Upper lobe of right lung (tissue), 1 donor: Measurements from ENCODE around the gene EXOC4. TPM values are rescaled to one million over a fixed set of nuclear protein-coding genes. Genes with fewer than 3 reads are reported as not detected.

Source experiments
- ATAC-seq: fragments of 200-7000 bp; cut with Tn5 transposase; one replicate; pipeline ENCODE4 v1.9.1; 2020; ENCODE audit warnings: mild to moderate bottlenecking, moderate library complexity
- DNase-seq: peaks from one replicate; pipeline ENCODE4 v3.0.0-alpha.2; 2020
- H3K27ac ChIP-seq: fragments of 200-600 bp; one replicate; pipeline ENCODE4 v1.8.0; 2022
- H3K27me3 ChIP-seq: fragments of 200-600 bp; one replicate; pipeline ENCODE4 v1.8.0; 2022; ENCODE audit warnings: mild to moderate bottlenecking
- H3K36me3 ChIP-seq: fragments of 200-600 bp; one replicate; pipeline ENCODE4 v1.8.0; 2022
- H3K4me1 ChIP-seq: fragments of 200-600 bp; one replicate; pipeline ENCODE4 v1.8.0; 2022
- H3K4me3 ChIP-seq: fragments of 200-600 bp; one replicate; pipeline ENCODE4 v1.8.0; 2022; ENCODE audit warnings: mild to moderate bottlenecking
- H3K9me3 ChIP-seq: fragments of 200-600 bp; one replicate; pipeline ENCODE4 v1.8.0; 2022
- intact Hi-C: fragments of 100-400 bp; cut with DNase I; formaldehyde crosslinking; loops from one replicate; pipeline ENCODE4 v1.11.0; 2022
- total RNA-seq: library from RNA; stranded (reverse); fragmentation: NEBNext Ultra II Directional; extraction: Animal tissue kit (Norgen Biotek cat#: 25700); gene quantifications from one replicate; pipeline ENCODE4 v1.2.1, GENCODE V29; 2021
- TF ChIP-seq, protein P1 (sequence below): fragments of 200-600 bp; IDR thresholded peaks from one replicate; pipeline ENCODE4 v1.8.0; 2022; ENCODE audit warnings: antibody characterized with exemption
- donor health status: DM: no; HTN: yes; CAD: no; lungs with severe emphysema.

The EXOC4 gene
- total RNA-seq, 1 donor from 2014 or later: 73.5 TPM

GRCh38 chr7:133504825-133505224, 251.9 kb downstream of the EXOC4 start:
- H3K4me1 ChIP-seq: peaks cover 5% of the 10 kb centered on the region
- no peak overlapping the region for H3K27ac ChIP-seq
- no peaks in the 10 kb centered on the region for H3K36me3 ChIP-seq
- DNase-seq: no peak
- intact Hi-C loops: no loop called here
- no peaks in the 10 kb centered on the region for H3K27me3 ChIP-seq
- H3K4me3 ChIP-seq: no peak overlapping the region
- TF ChIP-seq, protein P1, sequence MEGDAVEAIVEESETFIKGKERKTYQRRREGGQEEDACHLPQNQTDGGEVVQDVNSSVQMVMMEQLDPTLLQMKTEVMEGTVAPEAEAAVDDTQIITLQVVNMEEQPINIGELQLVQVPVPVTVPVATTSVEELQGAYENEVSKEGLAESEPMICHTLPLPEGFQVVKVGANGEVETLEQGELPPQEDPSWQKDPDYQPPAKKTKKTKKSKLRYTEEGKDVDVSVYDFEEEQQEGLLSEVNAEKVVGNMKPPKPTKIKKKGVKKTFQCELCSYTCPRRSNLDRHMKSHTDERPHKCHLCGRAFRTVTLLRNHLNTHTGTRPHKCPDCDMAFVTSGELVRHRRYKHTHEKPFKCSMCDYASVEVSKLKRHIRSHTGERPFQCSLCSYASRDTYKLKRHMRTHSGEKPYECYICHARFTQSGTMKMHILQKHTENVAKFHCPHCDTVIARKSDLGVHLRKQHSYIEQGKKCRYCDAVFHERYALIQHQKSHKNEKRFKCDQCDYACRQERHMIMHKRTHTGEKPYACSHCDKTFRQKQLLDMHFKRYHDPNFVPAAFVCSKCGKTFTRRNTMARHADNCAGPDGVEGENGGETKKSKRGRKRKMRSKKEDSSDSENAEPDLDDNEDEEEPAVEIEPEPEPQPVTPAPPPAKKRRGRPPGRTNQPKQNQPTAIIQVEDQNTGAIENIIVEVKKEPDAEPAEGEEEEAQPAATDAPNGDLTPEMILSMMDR: no peak
- ATAC-seq: no peak
- no peaks in the 10 kb centered on the region for H3K9me3 ChIP-seq

DNA sequence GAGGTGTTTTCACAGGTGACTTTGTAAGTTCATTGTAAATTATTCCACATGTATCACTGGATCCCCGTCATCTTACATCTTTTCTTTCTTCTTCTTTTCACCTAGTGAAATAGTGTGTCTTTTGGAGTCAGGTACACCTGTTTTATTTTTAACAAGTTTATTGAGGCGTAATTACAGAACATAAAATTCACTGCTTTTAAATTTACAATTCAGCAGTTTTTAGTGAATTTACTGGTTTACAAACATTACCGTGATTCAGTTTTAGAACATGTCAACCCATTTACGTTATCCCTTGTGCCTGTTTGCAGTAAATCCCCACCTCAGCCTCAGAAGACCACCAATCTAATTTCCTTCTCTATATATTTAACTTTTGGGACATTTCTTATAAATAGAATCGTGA, 256.9 kb downstream of the EXOC4 start:
- no peaks in the 10 kb centered on the region for H3K9me3 ChIP-seq
- no peaks in the 10 kb centered on the region for H3K36me3 ChIP-seq
- no peak overlapping the region for H3K4me3 ChIP-seq
- no peak for ATAC-seq
- H3K27ac ChIP-seq: no peak overlapping the region
- no peak for DNase-seq
- H3K27me3 ChIP-seq: no peaks in the 10 kb centered on the region
- TF ChIP-seq, protein P1: no peak
- intact Hi-C loops: no loop called here
- H3K4me1 ChIP-seq: no peaks in the 10 kb centered on the region

DNA sequence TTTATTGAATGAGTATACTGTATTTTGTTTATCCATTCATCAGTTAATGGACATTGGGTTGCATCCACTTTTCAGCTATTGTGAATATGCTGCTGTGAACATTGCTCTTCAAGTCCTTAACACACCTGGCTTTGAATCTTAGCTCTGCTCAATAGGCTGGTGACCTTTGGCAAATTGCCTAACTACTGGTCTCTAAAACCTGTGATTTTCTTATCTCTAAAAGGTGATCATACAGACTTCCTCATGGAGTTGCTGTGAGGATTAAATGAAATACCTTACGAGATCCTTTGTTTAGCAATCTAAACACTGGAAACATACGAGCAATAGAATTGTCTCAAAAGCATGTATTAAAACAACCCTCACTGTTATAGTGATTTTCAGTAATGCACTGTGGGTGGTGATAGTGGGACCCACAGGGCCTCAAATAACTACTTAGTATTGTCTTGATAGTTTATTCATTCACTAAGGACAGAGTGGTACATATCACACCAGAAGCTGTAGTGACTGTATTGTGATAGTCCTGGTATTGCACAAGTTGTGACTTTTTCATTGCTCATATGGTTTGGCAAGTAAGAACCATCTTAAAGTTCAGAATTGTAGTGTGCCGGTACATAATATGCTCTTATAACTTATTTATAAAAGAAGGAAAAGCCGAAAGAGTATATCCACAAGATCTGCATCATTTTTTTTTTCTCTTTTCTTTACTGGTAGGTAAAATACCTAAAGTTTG, 257.6 kb downstream of the EXOC4 start:
- DNase-seq (no peak), ATAC-seq (no peak)
- H3K9me3 ChIP-seq: no peaks in the 10 kb centered on the region
- intact Hi-C loops: no loop called here
- no peaks in the 10 kb centered on the region for H3K36me3 ChIP-seq
- H3K4me3 ChIP-seq: no peak overlapping the region
- no peaks in the 10 kb centered on the region for H3K4me1 ChIP-seq
- TF ChIP-seq, protein P1: no peak
- H3K27me3 ChIP-seq: no peaks in the 10 kb centered on the region
- no peak overlapping the region for H3K27ac ChIP-seq

DNA sequence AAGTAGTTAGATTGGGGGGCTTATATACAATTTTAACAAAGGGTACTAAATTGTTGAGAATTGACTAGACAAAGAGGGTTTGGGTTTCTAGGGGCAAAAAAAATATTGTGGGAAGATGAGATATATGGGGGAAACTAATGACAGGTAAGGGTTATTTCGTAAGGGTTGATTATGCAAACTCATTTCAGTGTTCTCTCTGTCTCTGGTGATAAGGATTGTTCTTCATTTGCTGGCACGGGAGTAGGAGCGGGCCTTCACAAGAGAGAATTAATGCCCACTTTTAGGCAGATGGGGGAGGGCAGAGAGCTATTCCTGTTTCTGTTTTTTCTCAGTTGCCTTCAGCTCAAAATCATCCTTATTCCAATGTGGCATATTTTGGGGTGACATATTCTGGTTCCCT, 258.4 kb downstream of the EXOC4 start:
- Histone ChIP-seq H3K4me3 (no peak overlapping the region), H3K36me3 (no peaks in the 10 kb centered on the region), H3K4me1 (no peaks in the 10 kb centered on the region), H3K27ac (no peak overlapping the region), H3K27me3 (no peaks in the 10 kb centered on the region), H3K9me3 (no peaks in the 10 kb centered on the region)
- DNase-seq (no peak), ATAC-seq (no peak)
- TF ChIP-seq, protein P1: no peak
- intact Hi-C loops: no loop called here

- no peaks in the 10 kb centered on the region for H3K27me3 ChIP-seq
- DNase-seq (no peak), ATAC-seq (peak; percentile 80)
- no peak overlapping the region for H3K27ac ChIP-seq
- H3K4me1 ChIP-seq: no peaks in the 10 kb centered on the region
- H3K9me3 ChIP-seq: no peaks in the 10 kb centered on the region
- TF ChIP-seq, protein P1: no peak
- intact Hi-C loops: no loop called here
- no peak overlapping the region for H3K4me3 ChIP-seq
- no peaks in the 10 kb centered on the region for H3K36me3 ChIP-seq
Measured at GRCh38 chr7:133511708-133512107, 258.8 kb downstream of the EXOC4 start.

DNA sequence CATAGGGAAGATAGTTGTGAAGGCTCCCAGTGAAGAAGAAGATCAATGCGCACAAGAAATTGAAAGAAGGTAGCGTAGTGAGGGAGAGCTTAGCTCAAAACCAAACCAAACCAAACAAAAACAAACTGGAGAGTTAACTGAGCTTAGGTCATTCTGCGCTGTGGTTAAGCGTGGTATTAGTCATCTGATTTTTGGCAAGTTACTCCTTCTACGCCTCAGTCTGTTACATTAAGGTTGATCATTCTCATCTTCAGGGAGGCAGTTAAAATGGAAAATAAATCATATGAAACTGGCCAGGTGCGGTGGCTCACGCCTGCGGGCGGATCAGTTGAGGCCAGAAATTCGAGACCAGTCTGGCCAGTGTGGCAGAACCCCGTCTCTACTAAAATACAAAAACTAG, 259.7 kb downstream of the EXOC4 start:
- DNase-seq (no peak), ATAC-seq (no peak)
- TF ChIP-seq, protein P1: no peak
- Histone ChIP-seq H3K4me1 (no peaks in the 10 kb centered on the region), H3K27ac (no peak overlapping the region), H3K27me3 (no peaks in the 10 kb centered on the region), H3K9me3 (no peaks in the 10 kb centered on the region), H3K36me3 (no peaks in the 10 kb centered on the region), H3K4me3 (no peak overlapping the region)
- intact Hi-C loops: no loop called here
